ENCODE data around the gene ZNF689. TPM values are rescaled to one million over a fixed set of nuclear protein-coding genes. Genes with fewer than 3 reads are reported as not detected.

Gene ZNF689
- total RNA-seq, 1 experiment from 2014 or later = 6.1 TPM

DNA sequence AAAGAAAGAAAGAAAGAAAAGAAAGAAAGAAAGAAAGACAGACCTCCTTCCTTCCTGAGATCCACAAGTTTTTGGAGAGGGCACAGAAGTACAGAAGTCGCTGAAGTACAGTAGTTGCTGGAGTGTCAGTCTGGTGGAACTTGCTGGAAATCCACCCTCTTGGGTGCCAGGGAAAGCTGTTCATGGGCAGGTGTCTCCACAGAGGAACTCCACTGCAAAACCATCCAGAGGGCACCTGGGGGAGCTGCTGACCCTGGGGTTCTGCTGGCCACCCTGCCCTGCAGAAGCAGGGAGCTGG, 37.0 kb upstream of the ZNF689 start:
- H3K36me3 Mint-ChIP-seq (ENCODE audit: insufficient read depth, unreplicated experiment) = peaks cover 14% of the 10 kb centered on the region
- H3K27me3 Mint-ChIP-seq (ENCODE audit: insufficient read depth, unreplicated experiment) = no peaks in the 10 kb centered on the region
- intact Hi-C loops (cut with micrococcal nuclease) = no loop called here
- no peaks in the 10 kb centered on the region for H3K9me3 Mint-ChIP-seq (ENCODE audit: unreplicated experiment)
- CTCF ChIA-PET = no interaction called here
- no peak for TF ChIP-seq CTCF (IDR thresholded peaks at IDR 0.05; ENCODE audit: unreplicated experiment)
- DNase-seq (ENCODE audit: unreplicated experiment) = no peak
- POLR2A ChIA-PET = no interaction called here
- H3K4me3 Mint-ChIP-seq (ENCODE audit: unreplicated experiment) = no peak overlapping the region
- peaks cover 5% of the 10 kb centered on the region for H3K4me1 Mint-ChIP-seq (ENCODE audit: insufficient read depth, unreplicated experiment)
- no TSS peak for BruUV-seq (replicated peaks)
- H3K27ac Mint-ChIP-seq (ENCODE audit: low read depth, unreplicated experiment) = no peak overlapping the region

GRCh38 chr16:30645727-30646126, 35.5 kb upstream of the ZNF689 start:
- intact Hi-C loops (cut with micrococcal nuclease) = no loop called here
- no peak for TF ChIP-seq CTCF (IDR thresholded peaks at IDR 0.05; ENCODE audit: unreplicated experiment)
- CTCF ChIA-PET = interaction anchor here (1.7 kb wide), 1 partner anchor 94 kb away, joined by 4 read pairs; no protein-coding TSS in a partner anchor
- Mint-ChIP-seq H3K4me1 (ENCODE audit: insufficient read depth, unreplicated experiment) (no peaks in the 10 kb centered on the region), H3K27me3 (ENCODE audit: insufficient read depth, unreplicated experiment) (no peaks in the 10 kb centered on the region), H3K27ac (ENCODE audit: low read depth, unreplicated experiment) (no peak overlapping the region), H3K4me3 (ENCODE audit: unreplicated experiment) (no peak overlapping the region), H3K9me3 (ENCODE audit: unreplicated experiment) (no peaks in the 10 kb centered on the region), H3K36me3 (ENCODE audit: insufficient read depth, unreplicated experiment) (peaks cover 6% of the 10 kb centered on the region)
- POLR2A ChIA-PET = interaction anchor here (0.7 to 1.2 kb wide), 3 partner anchors 13 to 74 kb away, joined by 3 to 4 read pairs (median 3); partner anchors contain the start of genes FBRS and ZNF688
- BruUV-seq (replicated peaks) = no TSS peak
- DNase-seq (ENCODE audit: unreplicated experiment) = no peak

DNA sequence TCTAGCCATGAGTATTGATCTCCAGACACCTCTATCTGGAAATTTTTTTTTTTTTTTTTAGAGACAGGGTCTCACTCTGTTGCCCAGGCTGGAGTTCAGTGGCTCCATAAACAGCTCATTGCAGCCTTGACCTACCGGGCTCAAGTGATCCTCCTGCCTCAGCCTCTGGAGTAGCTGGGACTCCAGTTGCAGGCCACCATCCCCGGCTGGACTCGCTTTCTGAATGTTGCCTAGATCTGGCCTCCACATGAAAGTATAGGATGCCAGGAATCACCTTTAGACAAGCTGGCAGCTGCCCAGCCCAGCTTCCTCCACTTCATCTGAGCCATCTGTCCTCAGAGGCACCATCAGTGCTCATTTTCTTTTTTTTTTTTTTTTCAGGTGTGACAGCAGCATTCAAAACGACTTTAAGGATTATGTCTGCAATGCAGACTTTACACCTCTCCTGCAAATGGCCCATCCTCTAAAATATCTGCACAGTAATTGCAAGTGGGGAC, 34.2 kb upstream of the ZNF689 start:
- no peak overlapping the region for H3K4me3 Mint-ChIP-seq (ENCODE audit: unreplicated experiment)
- H3K27me3 Mint-ChIP-seq (ENCODE audit: insufficient read depth, unreplicated experiment) = no peaks in the 10 kb centered on the region
- H3K27ac Mint-ChIP-seq (ENCODE audit: low read depth, unreplicated experiment) = no peak overlapping the region
- no peaks in the 10 kb centered on the region for H3K36me3 Mint-ChIP-seq (ENCODE audit: insufficient read depth, unreplicated experiment)
- no peaks in the 10 kb centered on the region for H3K4me1 Mint-ChIP-seq (ENCODE audit: insufficient read depth, unreplicated experiment)
- BruUV-seq (replicated peaks) = no TSS peak
- H3K9me3 Mint-ChIP-seq (ENCODE audit: unreplicated experiment) = no peaks in the 10 kb centered on the region
- POLR2A ChIA-PET = no interaction called here
- CTCF ChIA-PET = interaction anchor here (0.6 kb wide), 1 partner anchor 16 kb away, joined by 4 read pairs; no protein-coding TSS in a partner anchor
- no peak for DNase-seq (ENCODE audit: unreplicated experiment)
- no peak for TF ChIP-seq CTCF (IDR thresholded peaks at IDR 0.05; ENCODE audit: unreplicated experiment)
- intact Hi-C loops (cut with micrococcal nuclease) = no loop called here

- CTCF ChIA-PET = interaction anchor here (0.6 to 1.4 kb wide), 5 partner anchors 9 to 533 kb away, joined by 3 to 6 read pairs (median 3); partner anchors contain the start of gene PRR14
- H3K4me3 Mint-ChIP-seq (ENCODE audit: unreplicated experiment) = no peak overlapping the region
- H3K36me3 Mint-ChIP-seq (ENCODE audit: insufficient read depth, unreplicated experiment) = no peaks in the 10 kb centered on the region
- no peaks in the 10 kb centered on the region for H3K9me3 Mint-ChIP-seq (ENCODE audit: unreplicated experiment)
- POLR2A ChIA-PET = interaction anchor here (0.5 kb wide), 1 partner anchor 13 kb away, joined by 3 read pairs; no protein-coding TSS in a partner anchor
- DNase-seq (ENCODE audit: unreplicated experiment) = no peak
- H3K27ac Mint-ChIP-seq (ENCODE audit: low read depth, unreplicated experiment) = no peak overlapping the region
- intact Hi-C loops (cut with micrococcal nuclease) = no loop called here
- no peak for TF ChIP-seq CTCF (IDR thresholded peaks at IDR 0.05; ENCODE audit: unreplicated experiment)
- no peaks in the 10 kb centered on the region for H3K4me1 Mint-ChIP-seq (ENCODE audit: insufficient read depth, unreplicated experiment)
- no TSS peak for BruUV-seq (replicated peaks)
- H3K27me3 Mint-ChIP-seq (ENCODE audit: insufficient read depth, unreplicated experiment) = no peaks in the 10 kb centered on the region
These were observed 31.3 kb upstream of the ZNF689 start for GRCh38 chr16:30641378-30641982.

Data from MCF 10A (cell line).